Calu3 (cell line): ENCODE data around the gene MICOS13. TPM values are rescaled to one million over a fixed set of nuclear protein-coding genes. Genes with fewer than 3 reads are reported as not detected.

ENCODE experiments used
- BruUV-seq: library from RNA; stranded (reverse); fragments of 400-500 nt; replicated peaks from 2 replicates; lab custom pipeline; 2021; lab: Mats Ljungman, UMichigan
- CTCF ChIA-PET: fragments of 300-600 bp; sonication (Branson Sonifier 250); formaldehyde crosslinking; loops from one replicate; lab custom pipeline; 2022; ENCODE audit warnings: antibody characterized with exemption; lab: Charles Lee
- DNase-seq: peaks from one replicate; pipeline ENCODE4 v3.0.0; 2022
- H3K27ac Mint-ChIP-seq: one replicate; pipeline ENCODE4 v1.8.0; 2022; ENCODE audit warnings: mixed read lengths; ENCODE audit not compliant: unreplicated experiment
- H3K27me3 Mint-ChIP-seq: one replicate; pipeline ENCODE4 v1.8.0; 2022; ENCODE audit warnings: mixed read lengths; ENCODE audit not compliant: unreplicated experiment
- H3K36me3 Mint-ChIP-seq: one replicate; pipeline ENCODE4 v1.8.0; 2022; ENCODE audit warnings: mild to moderate bottlenecking, moderate library complexity, mixed read lengths; ENCODE audit not compliant: insufficient read depth, unreplicated experiment
- H3K4me1 Mint-ChIP-seq: one replicate; pipeline ENCODE4 v1.8.0; 2022; ENCODE audit warnings: mild to moderate bottlenecking, low read depth, mixed read lengths; ENCODE audit not compliant: unreplicated experiment
- H3K4me3 Mint-ChIP-seq: one replicate; pipeline ENCODE4 v1.8.0; 2022; ENCODE audit warnings: mild to moderate bottlenecking, low read depth, moderate library complexity, mixed read lengths; ENCODE audit not compliant: unreplicated experiment
- H3K9me3 Mint-ChIP-seq: one replicate; pipeline ENCODE4 v1.8.0; 2022; ENCODE audit warnings: low read depth, mixed read lengths; ENCODE audit not compliant: unreplicated experiment
- intact Hi-C: fragments of 100-400 bp; cut with micrococcal nuclease; formaldehyde crosslinking; loops from one replicate; pipeline ENCODE4 v1.10.0; 2022; ENCODE audit not compliant: unreplicated experiment
- total RNA-seq: library from RNA; stranded (reverse); gene quantifications from 2 replicates; pipeline ENCODE4 v1.2.3, GENCODE V29; 2022
- TF ChIP-seq, protein P1 (sequence below): fragments of 200-600 bp; IDR thresholded peaks from one replicate; pipeline ENCODE4 v1.8.0; 2022; ENCODE audit warnings: antibody characterized with exemption; ENCODE audit not compliant: unreplicated experiment

Gene MICOS13
- total RNA-seq, 1 experiment from 2014 or later = 37.9 TPM

DNA sequence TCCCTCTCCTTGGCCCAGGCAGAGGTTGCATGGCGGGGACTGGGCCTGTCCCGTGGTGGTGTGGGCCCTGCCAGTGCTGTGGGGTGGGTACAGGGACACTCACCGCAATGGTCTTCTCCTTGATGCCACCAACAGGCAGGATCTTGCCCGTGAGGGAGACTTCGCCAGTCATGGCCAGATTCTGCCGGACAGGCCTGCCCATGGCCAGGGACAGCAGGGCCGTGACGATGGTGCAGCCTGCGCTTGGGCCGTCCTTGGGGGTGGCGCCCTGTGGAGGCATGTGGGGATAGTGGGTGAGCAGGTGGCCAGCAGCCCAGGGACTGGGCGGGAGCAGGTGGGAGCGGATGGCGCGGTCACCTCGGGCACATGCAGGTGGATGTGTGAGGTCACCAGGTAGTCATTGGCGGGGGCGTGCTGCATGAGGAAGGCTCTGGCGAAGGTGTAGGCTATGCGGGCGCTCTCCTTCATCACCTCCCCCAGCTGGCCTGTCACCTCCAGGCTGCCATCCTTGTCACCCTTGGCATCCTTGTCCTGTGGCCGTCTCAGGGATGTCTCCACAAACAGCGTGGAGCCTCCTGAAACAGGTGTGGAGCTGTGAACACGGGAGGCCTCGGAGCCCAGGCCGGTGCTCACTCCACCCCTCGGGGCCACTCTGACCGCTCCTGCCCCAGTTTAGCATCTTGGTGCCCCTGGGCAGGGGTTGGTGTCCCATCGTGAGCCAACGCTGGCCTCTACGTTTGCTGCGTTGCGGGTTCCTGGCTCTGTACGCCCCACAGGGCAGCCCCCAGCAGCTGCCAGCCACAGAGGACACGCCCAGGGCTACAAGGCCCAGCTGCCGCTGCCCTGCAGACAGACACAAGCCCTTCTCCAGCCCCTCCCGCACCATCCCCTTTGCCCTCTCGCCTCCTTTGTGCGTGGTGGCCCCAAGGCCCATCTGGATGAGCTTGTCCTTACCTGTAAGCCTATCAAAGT is 13.2 kb upstream of the MICOS13 start:
- no peak overlapping the region for H3K4me3 Mint-ChIP-seq
- CTCF ChIA-PET = interaction anchor here (0.5 kb wide), 1 partner anchor 369 kb away, joined by 6 read pairs; no protein-coding TSS in a partner anchor
- H3K4me1 Mint-ChIP-seq = no peaks in the 10 kb centered on the region
- BruUV-seq = no TSS peak
- peak overlapping the region; percentile 50 for H3K27ac Mint-ChIP-seq
- TF ChIP-seq, protein P1, sequence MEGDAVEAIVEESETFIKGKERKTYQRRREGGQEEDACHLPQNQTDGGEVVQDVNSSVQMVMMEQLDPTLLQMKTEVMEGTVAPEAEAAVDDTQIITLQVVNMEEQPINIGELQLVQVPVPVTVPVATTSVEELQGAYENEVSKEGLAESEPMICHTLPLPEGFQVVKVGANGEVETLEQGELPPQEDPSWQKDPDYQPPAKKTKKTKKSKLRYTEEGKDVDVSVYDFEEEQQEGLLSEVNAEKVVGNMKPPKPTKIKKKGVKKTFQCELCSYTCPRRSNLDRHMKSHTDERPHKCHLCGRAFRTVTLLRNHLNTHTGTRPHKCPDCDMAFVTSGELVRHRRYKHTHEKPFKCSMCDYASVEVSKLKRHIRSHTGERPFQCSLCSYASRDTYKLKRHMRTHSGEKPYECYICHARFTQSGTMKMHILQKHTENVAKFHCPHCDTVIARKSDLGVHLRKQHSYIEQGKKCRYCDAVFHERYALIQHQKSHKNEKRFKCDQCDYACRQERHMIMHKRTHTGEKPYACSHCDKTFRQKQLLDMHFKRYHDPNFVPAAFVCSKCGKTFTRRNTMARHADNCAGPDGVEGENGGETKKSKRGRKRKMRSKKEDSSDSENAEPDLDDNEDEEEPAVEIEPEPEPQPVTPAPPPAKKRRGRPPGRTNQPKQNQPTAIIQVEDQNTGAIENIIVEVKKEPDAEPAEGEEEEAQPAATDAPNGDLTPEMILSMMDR = no peak
- no peak for DNase-seq
- intact Hi-C loops = no loop called here
- no peaks in the 10 kb centered on the region for H3K27me3 Mint-ChIP-seq
- peaks cover 88% of the 10 kb centered on the region for H3K36me3 Mint-ChIP-seq
- H3K9me3 Mint-ChIP-seq = no peaks in the 10 kb centered on the region

DNA sequence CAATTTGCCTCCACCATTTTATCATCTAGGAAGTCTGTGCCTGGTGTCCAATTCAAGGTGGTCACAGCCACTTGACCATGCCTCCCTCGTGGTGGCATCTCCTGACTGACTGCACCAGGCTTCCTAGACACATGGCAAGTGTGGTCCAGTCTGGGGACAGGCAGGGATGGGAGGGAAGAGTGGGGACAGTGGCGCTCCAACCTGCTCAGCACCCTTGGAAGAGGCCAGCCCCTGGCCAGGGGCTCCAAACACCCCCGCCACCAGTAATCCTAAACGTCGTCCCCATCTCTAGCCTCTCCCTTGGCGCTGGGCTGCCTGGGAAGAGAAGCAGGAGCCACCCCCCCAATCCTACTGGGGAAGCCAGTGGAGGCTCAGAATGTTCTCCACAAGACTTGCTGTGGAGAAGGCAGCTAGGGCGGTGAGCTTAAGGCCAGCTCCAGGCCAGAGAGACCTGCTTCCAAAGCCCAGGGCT is 12.4 kb upstream of the MICOS13 start:
- Mint-ChIP-seq H3K4me1 (no peaks in the 10 kb centered on the region), H3K36me3 (peaks cover 85% of the 10 kb centered on the region), H3K9me3 (no peaks in the 10 kb centered on the region), H3K27ac (peak overlapping the region; percentile 50), H3K4me3 (peak overlapping the region; percentile 99), H3K27me3 (no peaks in the 10 kb centered on the region)
- intact Hi-C loops = no loop called here
- CTCF ChIA-PET = no interaction called here
- TF ChIP-seq, protein P1 = no peak
- no peak for DNase-seq
- BruUV-seq = no TSS peak

DNA sequence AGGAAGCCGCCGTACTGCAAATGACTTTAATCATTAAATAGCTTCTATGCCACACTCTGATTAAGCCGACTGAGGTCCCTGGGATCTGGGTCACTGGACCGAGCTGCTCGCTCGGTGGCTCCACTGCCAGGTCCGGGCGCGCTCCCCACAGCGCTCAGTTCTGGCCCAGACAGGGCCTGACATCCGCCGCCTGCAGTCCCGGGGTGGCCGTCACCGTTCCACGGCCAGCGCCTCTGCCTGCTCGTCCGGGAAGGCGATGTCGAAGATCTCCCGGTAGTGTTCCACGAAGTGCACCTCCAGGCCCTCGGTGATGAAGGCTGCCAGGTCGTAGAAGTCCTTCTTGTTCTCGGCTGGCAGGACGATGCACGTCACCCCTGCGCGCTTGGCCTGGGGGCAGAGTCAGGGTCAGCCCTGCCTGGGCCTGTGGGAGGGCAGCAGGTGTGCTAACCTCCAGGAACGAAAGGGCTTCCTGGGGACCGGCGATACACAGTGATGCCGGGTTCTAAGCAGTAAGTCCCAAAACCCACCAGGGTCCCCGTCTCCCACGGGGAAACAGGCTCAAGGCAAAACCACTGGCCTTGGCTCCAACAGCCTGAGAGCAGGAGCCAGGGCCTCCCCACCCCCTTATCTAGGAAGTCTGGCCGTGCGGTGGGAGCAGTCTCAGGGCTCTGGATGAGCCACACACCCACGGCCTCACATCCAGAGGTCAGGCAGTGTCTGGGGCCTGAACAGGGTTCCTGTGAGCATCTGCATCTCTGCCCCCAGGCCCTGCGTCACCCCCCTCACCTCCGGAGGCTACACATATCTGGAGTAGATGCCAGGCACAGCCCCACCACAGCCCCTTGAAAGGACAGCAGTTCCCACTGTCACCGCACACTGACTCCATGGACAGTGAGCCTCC is 11.8 kb upstream of the MICOS13 start:
- DNase-seq = no peak
- Mint-ChIP-seq H3K9me3 (no peaks in the 10 kb centered on the region), H3K36me3 (peaks cover 79% of the 10 kb centered on the region), H3K27ac (peak overlapping the region; percentile 50), H3K27me3 (no peaks in the 10 kb centered on the region), H3K4me3 (peak overlapping the region; percentile 99), H3K4me1 (no peaks in the 10 kb centered on the region)
- CTCF ChIA-PET = interaction anchor here (0.6 kb wide), 1 partner anchor 338 kb away, joined by 4 read pairs; no protein-coding TSS in a partner anchor
- no TSS peak for BruUV-seq
- TF ChIP-seq, protein P1 = no peak
- intact Hi-C loops = no loop called here
